PC-9 (cell line): ENCODE results near the gene C1orf141. TPM values are rescaled to one million over a fixed set of nuclear protein-coding genes. Genes with fewer than 3 reads are reported as not detected.

ENCODE experiments used
- BruUV-seq: library from RNA; stranded (reverse); fragments of 400-500 nt; replicated peaks from 2 replicates; lab custom pipeline; 2021; lab: Mats Ljungman, UMichigan
- CTCF ChIA-PET: fragments of 300-600 bp; sonication (Branson Sonifier 250); formaldehyde crosslinking; loops from one replicate; lab custom pipeline; 2022; ENCODE audit warnings: antibody characterized with exemption; lab: Charles Lee
- POLR2A ChIA-PET: fragments of 300-600 bp; sonication (Branson Sonifier 250); formaldehyde crosslinking; loops from one replicate; lab custom pipeline; 2022; ENCODE audit warnings: antibody characterized with exemption; ENCODE audit not compliant: unreplicated experiment; lab: Charles Lee
- DNase-seq, 2 experiments: peaks; one replicate each; pipeline versions ENCODE4 v3.0.0 to v3.0.0-alpha.2; 2015 to 2022; ENCODE audit warnings: mixed read lengths in 1 of 2
- H2AFZ ChIP-seq: fragments of 200-600 bp; sonication (generic); 2 replicates; pipeline ENCODE4 v1.8.1; 2017; ENCODE audit warnings: antibody characterized with exemption
- H3F3A ChIP-seq: fragments of 200-600 bp; sonication (generic); 2 replicates; pipeline ENCODE4 v1.8.1; 2017; ENCODE audit warnings: antibody characterized with exemption, mild to moderate bottlenecking, low read depth; ENCODE audit not compliant: insufficient read depth
- H3K27ac ChIP-seq: fragments of 200-600 bp; sonication (generic); 2 replicates; pipeline ENCODE4 v1.6.1; 2016; ENCODE audit warnings: mixed run types
- H3K27me3 ChIP-seq: fragments of 200-600 bp; sonication (generic); 2 replicates; pipeline ENCODE4 v1.6.1; 2016; ENCODE audit warnings: low read depth, mixed run types; ENCODE audit not compliant: insufficient read depth
- H3K36me3 ChIP-seq: fragments of 200-600 bp; sonication (generic); 2 replicates; pipeline ENCODE4 v1.6.1; 2016; ENCODE audit warnings: low read depth, mixed run types
- H3K4me1 ChIP-seq: fragments of 200-600 bp; sonication (generic); replicated peaks from 2 replicates; pipeline ENCODE4 v1.6.1; 2016; ENCODE audit warnings: mixed run types; ENCODE audit not compliant: insufficient read depth
- H3K4me2 ChIP-seq: fragments of 200-600 bp; sonication (generic); 2 replicates; pipeline ENCODE4 v1.6.1; 2017; ENCODE audit warnings: mixed run types
- H3K4me3 ChIP-seq: fragments of 200-600 bp; sonication (generic); 2 replicates; pipeline ENCODE4 v1.6.1; 2016; ENCODE audit warnings: mixed run types
- H3K79me2 ChIP-seq: fragments of 200-600 bp; sonication (generic); 2 replicates; pipeline ENCODE4 v1.6.1; 2017; ENCODE audit warnings: low read depth, mixed run types
- H3K9me2 ChIP-seq: fragments of 200-600 bp; sonication (generic); 2 replicates; pipeline ENCODE4 v1.8.1; 2017; ENCODE audit warnings: mild to moderate bottlenecking; ENCODE audit not compliant: insufficient read depth
- H3K9me3 ChIP-seq: fragments of 200-600 bp; sonication (generic); 2 replicates; pipeline ENCODE4 v1.8.1; 2016; ENCODE audit warnings: low read depth; ENCODE audit not compliant: insufficient read depth
- H4K20me1 ChIP-seq: fragments of 200-600 bp; sonication (generic); 2 replicates; pipeline ENCODE4 v1.8.1; 2017; ENCODE audit not compliant: insufficient read depth
- EZH2 ChIP-seq: fragments of 200-600 bp; sonication (generic); IDR thresholded peaks from 2 replicates; pipeline ENCODE4 v1.8.0; 2017; ENCODE audit warnings: antibody characterized with exemption, low read depth
- intact Hi-C: fragments of 100-400 bp; cut with micrococcal nuclease; formaldehyde crosslinking; loops from one replicate; pipeline ENCODE4 v1.10.0; 2022; ENCODE audit not compliant: unreplicated experiment
- total RNA-seq: library from RNA; stranded (reverse); gene quantifications from 2 replicates; pipeline ENCODE4 v1.2.3, GENCODE V29; 2021
- TF ChIP-seq, protein P1 (sequence below): fragments of 200-600 bp; sonication (generic); conservative IDR thresholded peaks from 2 replicates; pipeline ENCODE4 v1.6.1; 2017; ENCODE audit warnings: mixed run types, antibody characterized with exemption, mild to moderate bottlenecking, moderate library complexity

C1orf141 gene
- total RNA-seq, 1 experiment from 2014 or later, result not detected

GRCh38 chr1:67137307-67137753 lies 2.6 kb upstream of the C1orf141 start:
- BruUV-seq, result no TSS peak
- no peak overlapping the region for H3K4me2 ChIP-seq
- H4K20me1 ChIP-seq, result no peaks in the 10 kb centered on the region
- H3K9me2 ChIP-seq, result no peaks in the 10 kb centered on the region
- H2AFZ ChIP-seq, result no peak overlapping the region
- TF ChIP-seq, protein P1, sequence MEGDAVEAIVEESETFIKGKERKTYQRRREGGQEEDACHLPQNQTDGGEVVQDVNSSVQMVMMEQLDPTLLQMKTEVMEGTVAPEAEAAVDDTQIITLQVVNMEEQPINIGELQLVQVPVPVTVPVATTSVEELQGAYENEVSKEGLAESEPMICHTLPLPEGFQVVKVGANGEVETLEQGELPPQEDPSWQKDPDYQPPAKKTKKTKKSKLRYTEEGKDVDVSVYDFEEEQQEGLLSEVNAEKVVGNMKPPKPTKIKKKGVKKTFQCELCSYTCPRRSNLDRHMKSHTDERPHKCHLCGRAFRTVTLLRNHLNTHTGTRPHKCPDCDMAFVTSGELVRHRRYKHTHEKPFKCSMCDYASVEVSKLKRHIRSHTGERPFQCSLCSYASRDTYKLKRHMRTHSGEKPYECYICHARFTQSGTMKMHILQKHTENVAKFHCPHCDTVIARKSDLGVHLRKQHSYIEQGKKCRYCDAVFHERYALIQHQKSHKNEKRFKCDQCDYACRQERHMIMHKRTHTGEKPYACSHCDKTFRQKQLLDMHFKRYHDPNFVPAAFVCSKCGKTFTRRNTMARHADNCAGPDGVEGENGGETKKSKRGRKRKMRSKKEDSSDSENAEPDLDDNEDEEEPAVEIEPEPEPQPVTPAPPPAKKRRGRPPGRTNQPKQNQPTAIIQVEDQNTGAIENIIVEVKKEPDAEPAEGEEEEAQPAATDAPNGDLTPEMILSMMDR, result no peak
- no peak for TF ChIP-seq EZH2
- H3K9me3 ChIP-seq, result no peaks in the 10 kb centered on the region
- intact Hi-C loops, result no loop called here
- no peaks in the 10 kb centered on the region for H3K27me3 ChIP-seq
- no peaks in the 10 kb centered on the region for H3F3A ChIP-seq
- no peak overlapping the region for H3K27ac ChIP-seq
- CTCF ChIA-PET, result no interaction called here
- H3K36me3 ChIP-seq, result no peaks in the 10 kb centered on the region
- no peaks in the 10 kb centered on the region for H3K4me1 ChIP-seq
- no peaks in the 10 kb centered on the region for H3K79me2 ChIP-seq
- DNase-seq, result no peak
- H3K4me3 ChIP-seq, result no peak overlapping the region
- POLR2A ChIA-PET, result no interaction called here

- ChIA-PET CTCF (no interaction called here), POLR2A (no interaction called here)
Measured at GRCh38 chr1:67135354-67135753, 584 bp upstream of the C1orf141 start.

GRCh38 chr1:67133177-67133576 lies 1.6 kb downstream of the C1orf141 start:
- H3K27me3 ChIP-seq, result no peaks in the 10 kb centered on the region
- BruUV-seq, result no TSS peak
- H3F3A ChIP-seq, result no peaks in the 10 kb centered on the region
- no peak overlapping the region for H3K4me2 ChIP-seq
- no peaks in the 10 kb centered on the region for H3K4me1 ChIP-seq
- H3K36me3 ChIP-seq, result no peaks in the 10 kb centered on the region
- H3K9me2 ChIP-seq, result no peaks in the 10 kb centered on the region
- TF ChIP-seq, protein P1, result no peak
- no peak for TF ChIP-seq EZH2
- intact Hi-C loops, result no loop called here
- 0 out of 2 replicates have a peak overlapping the region, but pooled peaks have one; percentile 5 for H2AFZ ChIP-seq
- no peaks in the 10 kb centered on the region for H3K79me2 ChIP-seq
- no peak overlapping the region for H3K4me3 ChIP-seq
- H3K9me3 ChIP-seq, result no peaks in the 10 kb centered on the region
- ChIA-PET POLR2A (no interaction called here), CTCF (no interaction called here)
- H4K20me1 ChIP-seq, result no peaks in the 10 kb centered on the region
- H3K27ac ChIP-seq, result no peak overlapping the region
- no peak for DNase-seq

More at GRCh38 chr1:67135354-67135753, 584 bp upstream of the C1orf141 start:
- Histone ChIP-seq H3F3A (no peaks in the 10 kb centered on the region), H3K4me3 (no peak overlapping the region), H2AFZ (no peak overlapping the region), H4K20me1 (no peaks in the 10 kb centered on the region), H3K36me3 (no peaks in the 10 kb centered on the region), H3K9me2 (no peaks in the 10 kb centered on the region), H3K27ac (no peak overlapping the region), H3K9me3 (no peaks in the 10 kb centered on the region), H3K27me3 (no peaks in the 10 kb centered on the region), H3K4me2 (no peak overlapping the region), H3K4me1 (no peaks in the 10 kb centered on the region), H3K79me2 (no peaks in the 10 kb centered on the region)
- intact Hi-C loops, result no loop called here
- DNase-seq, result no peak
- no peak for TF ChIP-seq EZH2
- TF ChIP-seq, protein P1, result no peak
- no TSS peak for BruUV-seq
